ENCODE measurements around the gene MEIOB.
"Not testable (repeated sequence)": the region's sequence is repeated elsewhere in the genome, so short reads cannot be mapped to it uniquely, and the experiment has no call there.

The MEIOB gene, protein sequence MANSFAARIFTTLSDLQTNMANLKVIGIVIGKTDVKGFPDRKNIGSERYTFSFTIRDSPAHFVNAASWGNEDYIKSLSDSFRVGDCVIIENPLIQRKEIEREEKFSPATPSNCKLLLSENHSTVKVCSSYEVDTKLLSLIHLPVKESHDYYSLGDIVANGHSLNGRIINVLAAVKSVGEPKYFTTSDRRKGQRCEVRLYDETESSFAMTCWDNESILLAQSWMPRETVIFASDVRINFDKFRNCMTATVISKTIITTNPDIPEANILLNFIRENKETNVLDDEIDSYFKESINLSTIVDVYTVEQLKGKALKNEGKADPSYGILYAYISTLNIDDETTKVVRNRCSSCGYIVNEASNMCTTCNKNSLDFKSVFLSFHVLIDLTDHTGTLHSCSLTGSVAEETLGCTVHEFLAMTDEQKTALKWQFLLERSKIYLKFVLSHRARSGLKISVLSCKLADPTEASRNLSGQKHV
- 0 reads per million in 9 experiments for total RNA-seq

DNA sequence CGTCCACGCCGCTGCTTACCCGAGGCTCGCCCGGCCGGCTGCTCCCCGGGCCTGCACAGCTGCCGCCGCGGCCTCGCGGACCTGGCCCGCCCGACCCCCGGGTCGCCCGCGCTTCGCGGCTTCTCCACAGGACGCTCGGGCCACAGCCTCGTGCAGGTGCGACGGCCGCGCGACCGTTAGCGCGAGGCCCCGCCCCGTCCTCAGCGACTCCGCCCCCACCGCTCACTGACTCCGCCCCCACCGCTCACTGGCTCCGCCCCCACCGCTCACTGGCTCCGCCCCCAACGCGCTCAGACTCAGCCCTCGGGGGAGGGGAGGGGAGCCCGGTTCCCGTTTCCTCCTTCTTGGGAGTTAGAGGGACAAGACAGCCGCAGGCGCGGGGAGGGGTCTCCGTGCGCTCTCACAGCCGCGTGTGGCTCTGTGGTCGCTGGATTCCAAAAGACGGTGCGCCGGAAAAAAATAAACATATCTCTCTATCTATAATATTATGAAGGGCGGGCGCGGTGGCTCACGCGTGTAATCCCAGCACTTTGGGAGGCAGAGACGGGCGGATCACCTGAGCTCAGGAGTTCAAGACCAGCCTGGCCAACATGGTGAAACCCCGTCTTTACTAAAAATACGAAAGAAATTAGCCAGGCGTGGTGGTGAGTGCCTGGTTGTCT lies at the start of gene MEIOB:
MEIOB (minus strand) TSS at position 191 of the 662 bp plus-strand sequence. CDS start 3,989 bp downstream, outside the sequence.
- peak in 2 of 3 experiments; percentile 6 to 10 for DNase-seq
- no peaks in the 10 kb centered on the region for H3K36me3 Mint-ChIP-seq (ENCODE audit: insufficient read depth)
- H3K4me3 Mint-ChIP-seq, result peak within 1 kb of the TSS; percentile 67
- H3K4me1 Mint-ChIP-seq (ENCODE audit: low read depth in 2 of 2), result peaks cover 5 to 6% of the 10 kb centered on the region in 2 donors
- H3K27ac Mint-ChIP-seq, result peak within 1 kb of the TSS in 1 of 2 donors; percentile 14
- no peaks in the 10 kb centered on the region for H3K9me3 Mint-ChIP-seq
- H3K27me3 Mint-ChIP-seq, result peaks cover 16 to 37% of the 10 kb centered on the region in 2 donors
- ATAC-seq (replicated peaks), result no peak

DNA sequence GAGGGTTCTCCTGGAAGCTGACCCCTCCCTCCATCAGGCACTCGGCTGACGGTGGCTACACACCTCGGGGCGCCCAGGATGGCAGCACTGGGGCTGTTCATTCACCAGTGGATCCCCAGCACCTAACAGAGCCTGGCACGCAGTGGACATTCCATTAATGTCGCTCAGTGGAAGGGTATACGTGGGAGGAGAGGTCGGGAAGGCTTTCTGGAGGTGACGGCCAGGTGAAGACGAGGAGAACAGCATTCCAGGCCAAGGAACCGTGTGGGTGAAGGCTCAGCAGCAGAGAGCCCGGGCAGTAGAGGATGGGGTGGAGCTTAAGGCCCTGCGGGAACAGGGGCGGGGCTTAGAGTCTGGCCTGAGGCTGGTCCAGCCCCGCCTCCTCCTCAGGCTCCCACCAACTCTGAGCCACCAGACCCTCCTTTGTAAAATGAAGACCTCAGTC lies 48.8 kb upstream of the MEIOB start:
- ATAC-seq (replicated peaks) (no peak), DNase-seq (no peak)
- Mint-ChIP-seq H3K27ac (no peak overlapping the region), H3K27me3 (peaks cover 58 to 84% of the 10 kb centered on the region in 2 donors), H3K9me3 (no peaks in the 10 kb centered on the region), H3K4me3 (no peak overlapping the region), H3K4me1 (ENCODE audit: low read depth in 2 of 2) (no peaks in the 10 kb centered on the region), H3K36me3 (ENCODE audit: insufficient read depth) (no peaks in the 10 kb centered on the region)

DNA sequence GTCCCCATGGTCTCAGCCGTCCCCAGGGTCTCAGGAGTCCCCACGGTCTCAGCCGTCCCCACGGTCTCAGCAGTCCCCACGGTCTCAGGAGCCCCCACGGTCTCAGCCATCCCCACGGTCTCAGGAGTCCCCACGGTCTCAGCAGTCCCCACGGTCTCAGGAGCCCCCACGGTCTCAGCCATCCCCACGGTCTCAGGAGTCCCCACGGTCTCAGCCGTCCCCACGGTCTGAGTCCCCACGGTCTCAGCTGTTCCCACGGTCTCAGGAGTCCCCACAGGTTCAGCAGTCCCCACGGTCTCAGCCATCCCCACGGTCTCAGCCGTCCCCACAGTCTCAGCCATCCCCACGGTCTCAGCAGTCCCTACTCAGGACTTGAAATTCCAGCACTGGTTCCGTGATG lies 48.2 kb upstream of the MEIOB start:
- H3K4me1 Mint-ChIP-seq (ENCODE audit: low read depth in 2 of 2); H3K9me3 Mint-ChIP-seq; ATAC-seq (replicated peaks); DNase-seq; H3K36me3 Mint-ChIP-seq (ENCODE audit: insufficient read depth); H3K4me3 Mint-ChIP-seq; H3K27ac Mint-ChIP-seq: not testable (repeated sequence)
- peaks cover 65 to 84% of the 10 kb centered on the region in 2 donors for H3K27me3 Mint-ChIP-seq

DNA sequence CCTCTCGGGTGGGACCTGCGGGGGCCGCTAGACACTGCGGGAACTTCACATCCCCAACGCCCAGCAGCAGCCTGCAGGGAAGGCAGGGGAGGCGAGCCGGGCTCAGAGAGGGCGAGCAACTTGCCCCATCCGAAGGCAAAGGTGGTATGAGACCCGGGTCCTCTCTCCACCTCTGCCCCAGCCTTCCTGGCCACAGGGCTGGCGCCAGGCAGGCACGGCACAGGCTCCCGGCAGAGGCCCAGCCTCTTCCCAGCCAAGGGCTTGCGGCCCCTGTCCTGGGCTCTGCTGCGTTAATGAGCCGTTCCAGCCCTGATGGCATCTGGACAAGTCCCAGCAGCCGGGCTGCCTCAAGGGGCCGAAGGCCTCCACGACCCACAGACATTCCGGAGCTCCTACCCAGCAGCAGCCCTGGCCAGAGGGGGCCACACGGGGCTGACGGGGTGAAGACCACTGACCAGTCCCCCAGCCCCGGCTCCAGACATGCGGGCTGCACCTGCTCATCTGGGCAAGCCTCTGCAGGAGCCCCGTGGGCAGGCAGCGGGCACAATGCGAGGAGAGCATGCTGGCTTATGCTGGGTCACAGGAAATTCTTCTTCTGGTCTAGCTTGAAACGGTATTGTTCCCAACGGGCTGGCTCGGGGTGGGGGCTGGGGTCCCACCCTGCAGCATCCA lies 47.5 kb upstream of the MEIOB start:
- no peaks in the 10 kb centered on the region for H3K4me1 Mint-ChIP-seq (ENCODE audit: low read depth in 2 of 2)
- DNase-seq (no peak), ATAC-seq (replicated peaks) (no peak)
- H3K4me3 Mint-ChIP-seq, result no peak overlapping the region
- H3K36me3 Mint-ChIP-seq (ENCODE audit: insufficient read depth), result no peaks in the 10 kb centered on the region
- H3K9me3 Mint-ChIP-seq, result no peaks in the 10 kb centered on the region
- no peak overlapping the region for H3K27ac Mint-ChIP-seq
- peaks cover 64 to 84% of the 10 kb centered on the region in 2 donors for H3K27me3 Mint-ChIP-seq

DNA sequence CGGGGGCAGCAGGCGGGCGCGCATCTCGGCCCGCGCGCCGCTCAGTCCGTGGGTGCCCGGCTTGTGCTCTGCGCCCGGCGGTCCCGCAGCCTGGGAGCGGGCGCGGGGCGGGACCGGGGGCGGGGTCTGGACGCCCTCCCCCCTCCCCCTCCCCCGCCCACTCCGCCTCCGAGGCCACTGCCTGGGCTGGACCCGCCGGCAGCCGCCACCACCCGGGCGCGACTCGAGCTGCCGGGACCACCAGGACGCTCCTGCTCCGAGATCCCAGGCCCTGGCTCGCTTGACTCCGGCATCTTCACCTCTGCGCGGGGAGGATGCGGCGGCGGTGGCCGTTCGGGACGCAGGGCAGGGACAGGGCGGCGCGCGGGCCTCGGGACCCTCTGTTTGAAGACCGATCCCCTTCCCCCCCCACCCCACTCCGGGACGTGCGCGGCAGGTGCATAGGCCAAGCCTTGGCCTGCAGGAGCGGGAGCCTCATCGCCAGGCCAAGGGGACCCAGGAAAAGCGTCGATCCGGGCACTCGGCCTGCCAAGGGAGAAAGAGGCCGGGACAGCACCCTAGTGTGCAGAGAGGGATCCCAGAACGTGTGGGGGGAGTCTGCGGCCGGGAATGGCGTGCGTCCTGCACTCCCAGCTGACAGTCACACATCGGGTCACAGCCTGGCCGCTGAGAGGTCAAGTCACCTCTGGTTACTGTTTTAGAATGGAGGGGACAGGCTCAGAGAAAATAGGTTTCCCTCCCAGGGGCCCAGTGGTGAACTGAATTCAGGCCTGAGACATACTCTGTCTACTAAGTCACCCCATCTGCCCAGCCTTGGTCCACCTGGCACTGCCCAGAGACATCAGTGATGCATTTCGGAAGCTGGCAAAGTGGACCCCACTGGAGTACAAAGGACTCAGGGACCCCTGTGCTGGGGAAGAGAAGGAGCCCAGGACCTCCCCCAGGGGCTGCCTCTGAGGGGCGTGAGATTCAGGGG lies 46.7 kb upstream of the MEIOB start, which contains the start of gene HS3ST6:
HS3ST6 (minus strand) TSS at position 65 of the 976 bp plus-strand sequence. CDS start 92 bp downstream, outside the sequence.
- ATAC-seq (replicated peaks), result no peak
- Mint-ChIP-seq H3K27me3 (peaks cover 63 to 81% of the 10 kb centered on the region in 2 donors), H3K36me3 (ENCODE audit: insufficient read depth) (no peaks in the 10 kb centered on the region), H3K4me1 (ENCODE audit: low read depth in 2 of 2) (no peaks in the 10 kb centered on the region), H3K27ac (no peak within 1 kb of the TSS), H3K9me3 (no peaks in the 10 kb centered on the region), H3K4me3 (no peak within 1 kb of the TSS)
- no peak for DNase-seq

DNA sequence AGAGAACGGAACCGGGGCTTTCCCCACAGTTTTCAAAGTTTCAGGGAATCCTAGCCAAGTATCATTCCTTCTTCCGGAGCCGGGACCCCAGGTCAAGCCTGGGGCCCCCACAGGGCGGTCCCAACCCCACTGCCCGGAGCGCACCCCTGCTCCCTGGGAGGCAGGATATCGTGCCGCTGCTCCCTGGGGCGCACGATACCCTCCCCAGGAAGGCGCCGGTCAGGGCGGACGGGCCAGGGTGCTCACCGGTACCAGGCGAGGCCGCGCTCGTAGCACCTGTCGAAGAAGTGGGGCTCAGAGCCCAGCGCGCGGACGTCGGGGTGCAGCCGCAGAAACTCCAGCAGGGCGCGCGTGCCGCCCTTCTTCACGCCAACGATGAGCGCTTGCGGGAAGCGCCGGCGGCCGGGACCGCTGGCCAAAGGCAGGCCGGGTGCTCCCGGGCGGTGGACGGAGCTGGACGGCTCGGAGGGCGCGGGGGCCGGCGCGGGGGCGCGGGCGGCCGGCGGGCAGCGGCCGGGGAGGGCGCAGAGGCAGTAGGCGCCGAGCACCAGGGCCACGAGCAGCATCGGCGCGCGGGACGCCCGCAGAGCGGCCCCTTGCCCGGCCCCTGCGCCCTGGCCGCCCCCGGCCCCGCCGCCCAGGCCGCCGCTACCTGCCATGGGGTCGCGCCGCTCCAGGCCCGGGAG lies 45.8 kb upstream of the MEIOB start:
- DNase-seq (no peak), ATAC-seq (replicated peaks) (no peak)
- peaks cover 57 to 78% of the 10 kb centered on the region in 2 donors for H3K27me3 Mint-ChIP-seq
- no peaks in the 10 kb centered on the region for H3K4me1 Mint-ChIP-seq (ENCODE audit: low read depth in 2 of 2)
- H3K9me3 Mint-ChIP-seq, result no peaks in the 10 kb centered on the region
- H3K36me3 Mint-ChIP-seq (ENCODE audit: insufficient read depth), result no peaks in the 10 kb centered on the region
- H3K4me3 Mint-ChIP-seq, result no peak overlapping the region
- no peak overlapping the region for H3K27ac Mint-ChIP-seq

DNA sequence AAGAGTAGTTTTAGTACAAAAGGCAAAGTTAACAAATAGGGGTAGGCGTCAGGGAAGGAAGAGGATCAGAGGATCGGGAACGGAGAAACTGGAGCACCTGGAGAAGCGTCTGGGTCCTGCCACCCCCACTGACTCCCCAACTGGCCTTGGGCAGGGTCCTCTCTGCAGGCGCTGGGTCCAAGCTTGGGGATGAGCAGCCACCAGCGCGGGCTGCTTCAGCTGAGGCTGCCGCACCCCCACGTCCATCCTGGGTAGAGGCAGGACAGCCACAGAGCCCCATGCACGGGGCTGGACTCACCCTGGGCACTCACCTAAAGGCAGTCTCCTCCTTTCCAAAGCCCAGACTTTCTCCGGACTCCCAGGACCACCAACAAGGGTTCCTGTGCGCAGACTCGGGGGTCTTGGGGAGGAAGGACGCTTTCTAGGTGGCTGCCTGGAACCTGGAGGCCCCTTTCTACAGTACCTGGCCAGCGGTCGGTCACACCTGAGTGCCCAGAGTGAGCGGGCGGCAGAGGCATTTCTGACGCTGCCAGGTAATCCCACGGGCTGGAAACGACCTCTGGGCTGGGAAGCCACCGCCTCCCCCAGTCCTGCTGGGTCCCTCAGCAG lies 45.2 kb upstream of the MEIOB start:
- ATAC-seq (replicated peaks) (no peak), DNase-seq (no peak)
- Mint-ChIP-seq H3K4me1 (ENCODE audit: low read depth in 2 of 2) (no peaks in the 10 kb centered on the region), H3K9me3 (no peaks in the 10 kb centered on the region), H3K27ac (no peak overlapping the region), H3K36me3 (ENCODE audit: insufficient read depth) (no peaks in the 10 kb centered on the region), H3K27me3 (peaks cover 50 to 75% of the 10 kb centered on the region in 2 donors), H3K4me3 (no peak overlapping the region)

DNA sequence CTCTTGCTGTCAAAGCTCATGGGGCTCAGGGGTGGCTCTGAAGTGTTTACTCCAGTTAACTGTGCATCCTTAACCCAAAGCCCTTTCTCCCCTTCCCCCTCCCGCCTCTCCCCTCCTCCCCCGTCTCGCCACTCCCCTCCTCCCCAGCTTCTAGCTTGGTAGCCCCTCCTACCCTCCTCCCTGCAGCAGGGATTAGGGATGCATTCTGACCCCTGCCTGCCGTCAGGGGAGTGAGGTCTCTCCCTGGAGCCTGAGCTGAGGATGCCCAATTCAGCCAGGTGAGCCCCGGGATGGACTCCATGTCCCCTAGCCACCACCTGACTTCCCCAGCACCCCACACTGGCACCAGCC lies 44.7 kb upstream of the MEIOB start:
- Mint-ChIP-seq H3K9me3 (no peaks in the 10 kb centered on the region), H3K27ac (no peak overlapping the region), H3K36me3 (ENCODE audit: insufficient read depth) (no peaks in the 10 kb centered on the region), H3K4me3 (no peak overlapping the region), H3K4me1 (ENCODE audit: low read depth in 2 of 2) (no peaks in the 10 kb centered on the region), H3K27me3 (peaks cover 47 to 70% of the 10 kb centered on the region in 2 donors)
- ATAC-seq (replicated peaks) (no peak), DNase-seq (no peak)

DNA sequence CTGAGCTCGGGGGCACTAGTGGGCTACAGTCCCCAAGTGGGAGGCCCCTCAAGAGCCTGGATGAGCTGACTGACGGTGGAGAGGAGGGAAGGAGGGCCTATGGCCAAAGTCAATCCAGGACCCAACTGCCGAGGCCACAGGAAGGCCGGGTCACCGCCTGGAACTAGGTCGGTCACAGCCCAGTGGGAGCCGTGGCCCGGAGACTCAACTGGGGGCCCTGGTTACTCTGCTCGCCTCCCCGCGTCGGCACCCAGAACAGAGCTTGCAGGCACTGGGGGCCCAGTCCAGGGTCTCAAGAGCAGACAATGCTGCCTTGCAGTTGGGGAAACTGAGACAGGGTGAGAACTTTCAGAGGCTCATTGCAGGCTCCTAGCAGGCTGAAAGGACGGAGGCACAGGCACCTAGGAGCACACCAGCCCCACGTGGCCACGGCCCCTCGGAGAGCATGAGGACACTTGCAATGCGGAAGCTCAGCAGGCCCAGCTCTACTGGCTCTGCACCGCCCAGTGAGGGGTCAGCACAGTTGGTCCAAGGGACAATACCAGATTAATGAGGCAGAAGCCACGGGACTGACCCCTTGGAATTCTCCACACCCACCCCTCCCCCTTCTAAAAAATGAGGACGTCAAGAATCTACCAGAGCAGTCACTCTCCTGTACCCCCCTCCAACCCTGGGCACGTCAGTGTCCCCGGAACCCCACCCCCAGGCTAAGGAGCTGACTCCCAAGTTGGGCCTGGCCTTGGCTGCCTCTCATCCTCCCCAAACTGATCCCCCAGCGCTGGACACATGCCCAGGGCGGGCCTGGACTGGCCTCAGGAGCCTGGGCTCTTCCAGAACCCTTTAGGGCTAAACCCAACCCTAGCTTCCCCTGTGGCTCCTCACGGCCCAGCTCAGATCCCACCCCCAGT lies 44.0 kb upstream of the MEIOB start:
- H3K36me3 Mint-ChIP-seq (ENCODE audit: insufficient read depth), result no peaks in the 10 kb centered on the region
- ATAC-seq (replicated peaks) (no peak), DNase-seq (no peak)
- no peak overlapping the region for H3K27ac Mint-ChIP-seq
- H3K9me3 Mint-ChIP-seq, result no peaks in the 10 kb centered on the region
- no peaks in the 10 kb centered on the region for H3K4me1 Mint-ChIP-seq (ENCODE audit: low read depth in 2 of 2)
- peaks cover 41 to 64% of the 10 kb centered on the region in 2 donors for H3K27me3 Mint-ChIP-seq
- H3K4me3 Mint-ChIP-seq, result no peak overlapping the region

DNA sequence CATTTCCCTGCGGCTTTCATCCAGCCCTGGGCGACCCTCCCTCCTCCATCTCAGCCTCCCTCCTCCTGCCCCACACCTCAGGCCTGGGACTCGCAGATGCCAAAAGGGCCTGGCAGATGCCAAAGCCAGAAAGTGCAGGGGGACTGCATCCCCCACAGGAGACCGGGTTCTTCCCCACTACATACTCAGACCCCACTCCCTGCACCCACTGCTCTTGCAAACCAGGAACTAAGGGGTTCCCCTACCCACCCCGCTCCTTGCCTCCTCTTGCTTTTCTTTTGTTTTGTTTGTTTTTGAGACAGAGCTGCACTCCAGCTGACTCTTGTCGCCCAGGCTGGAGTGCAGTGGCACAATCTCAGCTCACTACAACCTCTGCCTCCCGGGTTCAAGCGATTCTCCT lies 43.0 kb upstream of the MEIOB start:
- Mint-ChIP-seq H3K27ac (no peak overlapping the region), H3K4me3 (no peak overlapping the region), H3K27me3 (peaks cover 31 to 54% of the 10 kb centered on the region in 2 donors)

DNA sequence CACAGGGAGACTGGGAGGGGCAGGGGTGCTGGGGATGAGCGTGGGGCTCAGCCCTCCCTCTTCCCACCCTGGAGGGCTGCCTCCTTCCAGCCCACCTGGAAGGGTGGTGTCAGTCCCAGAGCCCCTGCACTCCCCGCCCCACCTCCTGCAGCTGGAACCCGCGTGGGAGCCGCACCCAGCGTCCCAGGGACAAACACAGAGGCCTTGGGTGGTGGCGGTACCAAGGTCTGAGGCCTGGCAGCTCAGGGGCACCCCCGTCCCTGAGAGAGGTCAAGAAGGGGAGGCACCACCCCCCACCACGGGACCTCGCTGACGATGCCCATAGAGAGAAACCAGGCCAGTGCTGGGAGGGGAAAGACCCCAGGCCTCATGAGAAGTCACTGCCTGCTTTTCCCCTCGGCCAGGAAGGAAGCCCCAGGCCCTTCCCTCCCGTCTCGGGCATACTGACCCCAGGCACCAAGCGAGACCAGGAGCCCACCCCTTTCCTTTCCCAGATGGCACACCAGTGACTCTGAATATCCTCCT lies 42.2 kb upstream of the MEIOB start:
- DNase-seq (no peak), ATAC-seq (replicated peaks) (no peak)
- no peak overlapping the region for H3K27ac Mint-ChIP-seq
- no peaks in the 10 kb centered on the region for H3K9me3 Mint-ChIP-seq
- no peaks in the 10 kb centered on the region for H3K4me1 Mint-ChIP-seq (ENCODE audit: low read depth in 2 of 2)
- H3K27me3 Mint-ChIP-seq, result peaks cover 26 to 53% of the 10 kb centered on the region in 2 donors
- no peak overlapping the region for H3K4me3 Mint-ChIP-seq
- H3K36me3 Mint-ChIP-seq (ENCODE audit: insufficient read depth), result no peaks in the 10 kb centered on the region

More for the DNA sequence above, 43.0 kb upstream of the MEIOB start:
- DNase-seq (no peak), ATAC-seq (replicated peaks) (no peak)
- no peaks in the 10 kb centered on the region for H3K9me3 Mint-ChIP-seq
- H3K4me1 Mint-ChIP-seq (ENCODE audit: low read depth in 2 of 2), result no peaks in the 10 kb centered on the region
- no peaks in the 10 kb centered on the region for H3K36me3 Mint-ChIP-seq (ENCODE audit: insufficient read depth)
